OCI-LY3 (cell line): ENCODE data around the gene MYRF.

ENCODE experiments used
- CTCF ChIP-seq: fragments of 200-600, 300-600 bp; sonication (generic); IDR thresholded peaks from 2 replicates; pipeline ENCODE4 v1.5.1; 2014; ENCODE audit warnings: antibody characterized with exemption, low read length, low read depth
- EZH2phosphoT487 ChIP-seq: fragments of 200-600 bp; shearing (Covaris generic); IDR thresholded peaks from 2 replicates; pipeline ENCODE4 v1.6.1; 2018; ENCODE audit warnings: antibody characterized with exemption, mixed run types, low read depth

- TF ChIP-seq CTCF: no peak
- TF ChIP-seq EZH2phosphoT487: no peak
These were observed 8.8 kb upstream of the MYRF start for GRCh38 chr11:61743486-61744095.
